DOHH2 (cell line): ENCODE data around the gene TRIB2.
A peak's percentile ranks its signal among the peaks of the same experiment; 100 is the strongest.

Experiments used
- H3F3A ChIP-seq: fragments of 200-600 bp; sonication (generic), shearing (Covaris generic); 2 replicates; pipeline ENCODE4 v1.6.0; 2016; ENCODE audit warnings: antibody characterized with exemption, mild to moderate bottlenecking; ENCODE audit not compliant: control insufficient read depth, insufficient read depth
- H3K27ac ChIP-seq: fragments of 200-600 bp; sonication (generic); 2 replicates; pipeline ENCODE4 v1.5.1; 2014; ENCODE audit warnings: low read depth, mild to moderate bottlenecking, low read length, moderate library complexity
- H3K27me3 ChIP-seq: fragments of 200-600 bp; sonication (generic); 2 replicates; pipeline ENCODE4 v1.6.1; 2014; ENCODE audit warnings: mild to moderate bottlenecking, low read length, mixed read lengths; ENCODE audit not compliant: control insufficient read depth
- H3K36me3 ChIP-seq: fragments of 200-600 bp; sonication (generic); 2 replicates; pipeline ENCODE4 v1.6.1; 2014; ENCODE audit warnings: mild to moderate bottlenecking, low read length, moderate library complexity, mixed read lengths; ENCODE audit not compliant: control insufficient read depth
- H3K4me1 ChIP-seq: fragments of 200-600 bp; sonication (generic); 2 replicates; pipeline ENCODE4 v1.6.1; 2014; ENCODE audit warnings: mild to moderate bottlenecking, low read length, mixed read lengths; ENCODE audit not compliant: control insufficient read depth
- H3K4me2 ChIP-seq: fragments of 200-600 bp; sonication (generic); 2 replicates; pipeline ENCODE4 v1.6.0; 2014; ENCODE audit warnings: mild to moderate bottlenecking, low read length, moderate library complexity
- H3K4me3 ChIP-seq: fragments of 200-600 bp; sonication (generic); 2 replicates; pipeline ENCODE4 v1.5.1; 2014; ENCODE audit warnings: mild to moderate bottlenecking, low read length, mixed read lengths
- H3K79me2 ChIP-seq: fragments of 200-600 bp; sonication (generic); 2 replicates; pipeline ENCODE4 v1.6.1; 2014; ENCODE audit warnings: mild to moderate bottlenecking, low read length, mixed read lengths; ENCODE audit not compliant: control insufficient read depth
- H3K9me2 ChIP-seq: fragments of 200-600 bp; sonication (generic); replicated peaks from 2 replicates; pipeline ENCODE4 v1.6.1; 2014; ENCODE audit warnings: mild to moderate bottlenecking, low read length, mixed read lengths; ENCODE audit not compliant: control insufficient read depth
- H3K9me3 ChIP-seq: fragments of 200-600 bp; sonication (generic); 2 replicates; pipeline ENCODE4 v1.6.1; 2014; ENCODE audit warnings: antibody characterized with exemption, low read length, mixed read lengths; ENCODE audit not compliant: control insufficient read depth, insufficient read depth
- H4K20me1 ChIP-seq: fragments of 200-600 bp; sonication (generic); 2 replicates; pipeline ENCODE4 v1.6.0; 2014; ENCODE audit warnings: low read depth, mild to moderate bottlenecking, antibody characterized with exemption, low read length, moderate library complexity; ENCODE audit not compliant: control insufficient read depth, insufficient read depth
- EZH2phosphoT487 ChIP-seq: fragments of 200-600 bp; sonication (generic); IDR thresholded peaks from 2 replicates; pipeline ENCODE4 v1.6.1; 2017; ENCODE audit warnings: borderline replicate concordance, mild to moderate bottlenecking, antibody characterized with exemption, low read length, moderate library complexity, mixed read lengths
- TF ChIP-seq, protein P1 (sequence below): fragments of 200-600 bp; sonication (generic); IDR thresholded peaks from one replicate; pipeline ENCODE4 v1.5.1; 2014; ENCODE audit warnings: antibody characterized with exemption, mild to moderate bottlenecking, low read depth, low read length; ENCODE audit not compliant: poor library complexity, severe bottlenecking

The TRIB2 gene

DNA sequence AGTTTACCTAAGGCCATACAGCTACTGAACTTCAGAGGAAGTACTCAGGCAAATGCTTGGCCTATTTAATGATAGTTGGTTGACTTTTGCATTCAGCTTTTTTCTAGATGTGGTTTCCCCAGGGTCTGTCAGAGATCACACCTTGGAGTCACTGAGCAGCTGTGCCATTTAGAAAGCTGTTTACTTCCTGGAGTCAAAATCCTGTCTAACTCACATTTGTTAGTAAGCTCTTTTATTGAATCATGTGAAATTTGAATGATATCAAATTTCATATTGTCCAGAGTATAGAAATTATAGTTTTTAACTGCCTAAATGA is 7.6 kb upstream of the TRIB2 start:
- Histone ChIP-seq H3K4me2 (peak overlapping the region; percentile 47), H3F3A (no peaks in the 10 kb centered on the region), H3K79me2 (no peaks in the 10 kb centered on the region), H3K27ac (peak overlapping the region; percentile 36), H4K20me1 (no peaks in the 10 kb centered on the region), H3K4me1 (peaks cover 31% of the 10 kb centered on the region), H3K4me3 (peak overlapping the region; percentile 16; the same call in 1 of the 2 replicates), H3K9me3 (no peaks in the 10 kb centered on the region), H3K27me3 (no peaks in the 10 kb centered on the region), H3K36me3 (no peaks in the 10 kb centered on the region), H3K9me2 (no peaks in the 10 kb centered on the region)
- no peak for TF ChIP-seq EZH2phosphoT487
- TF ChIP-seq, protein P1, sequence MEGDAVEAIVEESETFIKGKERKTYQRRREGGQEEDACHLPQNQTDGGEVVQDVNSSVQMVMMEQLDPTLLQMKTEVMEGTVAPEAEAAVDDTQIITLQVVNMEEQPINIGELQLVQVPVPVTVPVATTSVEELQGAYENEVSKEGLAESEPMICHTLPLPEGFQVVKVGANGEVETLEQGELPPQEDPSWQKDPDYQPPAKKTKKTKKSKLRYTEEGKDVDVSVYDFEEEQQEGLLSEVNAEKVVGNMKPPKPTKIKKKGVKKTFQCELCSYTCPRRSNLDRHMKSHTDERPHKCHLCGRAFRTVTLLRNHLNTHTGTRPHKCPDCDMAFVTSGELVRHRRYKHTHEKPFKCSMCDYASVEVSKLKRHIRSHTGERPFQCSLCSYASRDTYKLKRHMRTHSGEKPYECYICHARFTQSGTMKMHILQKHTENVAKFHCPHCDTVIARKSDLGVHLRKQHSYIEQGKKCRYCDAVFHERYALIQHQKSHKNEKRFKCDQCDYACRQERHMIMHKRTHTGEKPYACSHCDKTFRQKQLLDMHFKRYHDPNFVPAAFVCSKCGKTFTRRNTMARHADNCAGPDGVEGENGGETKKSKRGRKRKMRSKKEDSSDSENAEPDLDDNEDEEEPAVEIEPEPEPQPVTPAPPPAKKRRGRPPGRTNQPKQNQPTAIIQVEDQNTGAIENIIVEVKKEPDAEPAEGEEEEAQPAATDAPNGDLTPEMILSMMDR: no peak

DNA sequence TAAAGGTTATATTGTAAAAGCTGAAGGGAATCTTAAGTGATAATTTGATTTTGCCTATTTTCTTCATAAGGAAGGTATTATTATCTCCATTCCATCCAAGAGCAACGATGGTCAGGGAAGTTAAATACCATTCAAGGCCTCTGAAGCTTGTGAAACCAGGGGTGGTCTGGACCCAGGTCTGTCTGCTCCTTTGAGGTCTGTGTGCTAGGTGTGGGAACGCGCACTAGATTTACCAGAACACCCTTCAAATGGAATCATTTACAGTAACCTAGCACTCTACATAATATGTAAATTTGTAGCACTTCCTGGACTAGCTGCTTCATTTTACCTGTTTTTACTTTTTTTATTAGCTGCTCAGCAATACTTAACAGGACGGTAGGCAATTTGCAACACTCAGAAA is 6.4 kb upstream of the TRIB2 start:
- no peaks in the 10 kb centered on the region for H4K20me1 ChIP-seq
- H3K4me2 ChIP-seq: peak overlapping the region; percentile 47
- no peaks in the 10 kb centered on the region for H3K79me2 ChIP-seq
- peaks cover 32% of the 10 kb centered on the region for H3K4me1 ChIP-seq
- no peaks in the 10 kb centered on the region for H3K27me3 ChIP-seq
- no peaks in the 10 kb centered on the region for H3K9me3 ChIP-seq
- H3K36me3 ChIP-seq: no peaks in the 10 kb centered on the region
- H3K4me3 ChIP-seq: peak overlapping the region; percentile 17; the same call in 1 of the 2 replicates
- H3F3A ChIP-seq: no peaks in the 10 kb centered on the region
- H3K27ac ChIP-seq: no peak overlapping the region
- TF ChIP-seq, protein P1: no peak
- TF ChIP-seq EZH2phosphoT487: no peak
- no peaks in the 10 kb centered on the region for H3K9me2 ChIP-seq

DNA sequence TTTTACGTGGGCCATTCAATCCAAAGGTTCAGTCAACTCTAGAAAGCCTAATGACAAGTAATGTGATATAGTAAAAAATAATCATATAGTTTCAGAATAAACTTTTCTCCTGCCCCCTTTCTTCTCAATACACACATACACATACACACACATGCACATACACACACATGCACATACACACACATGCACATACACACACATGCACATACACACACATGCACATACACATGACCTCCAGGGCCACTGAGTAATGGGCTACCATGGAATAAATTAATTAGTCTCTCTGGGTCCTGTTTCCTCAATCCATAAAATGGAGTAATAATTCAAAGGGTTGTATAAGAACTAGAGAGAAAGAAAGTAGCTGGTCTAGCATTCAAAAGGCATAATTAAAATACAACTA is 5.4 kb upstream of the TRIB2 start:
- TF ChIP-seq, protein P1: no peak
- no peak for TF ChIP-seq EZH2phosphoT487
- Histone ChIP-seq H3F3A (no peaks in the 10 kb centered on the region), H3K4me1 (peaks cover 42% of the 10 kb centered on the region), H3K79me2 (peaks cover 3% of the 10 kb centered on the region; the same call in 1 of the 2 replicates), H3K27ac (no peak overlapping the region), H3K27me3 (no peaks in the 10 kb centered on the region), H4K20me1 (no peaks in the 10 kb centered on the region), H3K4me3 (no peak overlapping the region), H3K4me2 (peak overlapping the region; percentile 47; the same call in 1 of the 2 replicates), H3K9me3 (no peaks in the 10 kb centered on the region), H3K9me2 (no peaks in the 10 kb centered on the region), H3K36me3 (no peaks in the 10 kb centered on the region)
